Liver (tissue), 9 donors: ENCODE results near the gene NMRK1. TPM values are rescaled to one million over a fixed set of nuclear protein-coding genes. Genes with fewer than 3 reads are reported as not detected.

Experiments
- DNase-seq: peaks from one replicate; pipeline ENCODE4 v3.0.0-alpha.2; 2017; ENCODE audit warnings: low spot score
- H3K27ac ChIP-seq, 2 donors: one replicate each; pipeline ENCODE4 v1.7.0; 2013; ENCODE audit warnings: inconsistent platforms in 2 of 2, low read length in 2 of 2, control low read depth in 1 of 2, low read depth in 1 of 2, mild to moderate bottlenecking in 1 of 2
- H3K27me3 ChIP-seq, 4 donors: one replicate each; pipeline versions ENCODE4 v1.6.1 to v1.7.0; 2013; ENCODE audit warnings: low read length in 3 of 4, inconsistent platforms in 1 of 4, mild to moderate bottlenecking in 1 of 4, moderate library complexity in 1 of 4; ENCODE audit not compliant: control insufficient read depth in 4 of 4, insufficient read depth in 4 of 4
- H3K36me3 ChIP-seq, 4 donors: one replicate each; pipeline versions ENCODE4 v1.6.1 to v1.7.0; 2013; ENCODE audit warnings: low read length in 3 of 4, mild to moderate bottlenecking in 3 of 4, low read depth in 1 of 4, moderate library complexity in 1 of 4; ENCODE audit not compliant: control insufficient read depth in 4 of 4, insufficient read depth in 3 of 4
- H3K4me1 ChIP-seq, 4 donors: one replicate each; pipeline versions ENCODE4 v1.6.1 to v1.7.0; 2013; ENCODE audit warnings: low read length in 3 of 4, mild to moderate bottlenecking in 3 of 4, moderate library complexity in 1 of 4; ENCODE audit not compliant: control insufficient read depth in 4 of 4, insufficient read depth in 4 of 4
- H3K4me3 ChIP-seq, 3 donors: one replicate each; pipeline versions ENCODE4 v1.6.1 to v1.7.0; 2013; ENCODE audit warnings: low read length in 3 of 3, control low read depth in 1 of 3, low read depth in 1 of 3, mild to moderate bottlenecking in 1 of 3
- H3K9ac ChIP-seq, 2 donors: one replicate each; pipeline ENCODE4 v1.7.0; 2013; ENCODE audit warnings: low read length in 2 of 2, mild to moderate bottlenecking in 2 of 2, moderate library complexity in 2 of 2, control low read depth in 1 of 2, low read depth in 1 of 2
- H3K9me3 ChIP-seq, 4 donors: one replicate each; pipeline versions ENCODE4 v1.6.1 to v1.7.0; 2013; ENCODE audit warnings: low read length in 3 of 4; ENCODE audit not compliant: control insufficient read depth in 4 of 4
- ATF3 ChIP-seq: IDR thresholded peaks from 2 replicates; pipeline ENCODE4 v1.6.1; 2016; ENCODE audit warnings: antibody characterized with exemption
- EGR1 ChIP-seq, 2 donors: IDR thresholded peaks; 2 replicates each; pipeline ENCODE4 v1.6.1; 2016 to 2018; ENCODE audit warnings: antibody characterized with exemption in 2 of 2, low read depth in 2 of 2
- FOXA2 ChIP-seq: IDR thresholded peaks from 2 replicates; pipeline ENCODE4 v1.6.1; 2016; ENCODE audit warnings: antibody characterized with exemption
- GABPA ChIP-seq, 2 donors: IDR thresholded peaks in 1 of 2; conservative IDR thresholded peaks in 1 of 2; 2 replicates each; pipeline ENCODE4 v1.6.1; 2016; ENCODE audit warnings: antibody characterized with exemption in 2 of 2, mild to moderate bottlenecking in 1 of 2, moderate library complexity in 1 of 2
- HNF4A ChIP-seq, 2 donors: conservative IDR thresholded peaks; 2 replicates each; pipeline ENCODE4 v1.6.1; 2016; ENCODE audit warnings: antibody characterized with exemption in 2 of 2, mild to moderate bottlenecking in 2 of 2
- HNF4G ChIP-seq: IDR thresholded peaks from 2 replicates; pipeline ENCODE4 v1.6.1; 2016; ENCODE audit warnings: antibody characterized with exemption
- NR2F2 ChIP-seq: IDR thresholded peaks from 2 replicates; pipeline ENCODE4 v1.6.1; 2016; ENCODE audit warnings: antibody characterized with exemption
- RAD21 ChIP-seq, 2 donors: IDR thresholded peaks; 2 replicates each; pipeline ENCODE4 v1.6.1; 2016; ENCODE audit warnings: antibody characterized with exemption in 2 of 2, mild to moderate bottlenecking in 2 of 2
- REST ChIP-seq: IDR thresholded peaks from 2 replicates; pipeline ENCODE4 v1.6.1; 2016; ENCODE audit warnings: antibody characterized with exemption, mild to moderate bottlenecking
- RXRA ChIP-seq, 2 donors: IDR thresholded peaks; 2 replicates each; pipeline ENCODE4 v1.6.1; 2017 to 2018; ENCODE audit warnings: antibody characterized with exemption in 2 of 2, mild to moderate bottlenecking in 1 of 2
- SP1 ChIP-seq: IDR thresholded peaks from 2 replicates; pipeline ENCODE4 v1.6.1; 2018; ENCODE audit warnings: antibody characterized with exemption, mild to moderate bottlenecking
- TAF1 ChIP-seq: conservative IDR thresholded peaks from 2 replicates; pipeline ENCODE4 v1.6.1; 2016; ENCODE audit warnings: antibody characterized with exemption, mild to moderate bottlenecking
- YY1 ChIP-seq: IDR thresholded peaks from 2 replicates; pipeline ENCODE4 v1.6.1; 2016; ENCODE audit warnings: antibody characterized with exemption, mild to moderate bottlenecking
- ZBTB33 ChIP-seq: IDR thresholded peaks from 2 replicates; pipeline ENCODE4 v1.6.1; 2016; ENCODE audit warnings: antibody characterized with exemption
- WGBS: extraction: QIAGEN DNeasy Blood & Tissue Kit; methylation state at CpG from one replicate; pipeline ENCODE4 v1.1.7; 2013; 5-methylcytosine and 5-hydroxymethylcytosine counted together
- polyA plus RNA-seq, 2 donors: library from polyadenylated mRNA; stranded (reverse) in 1 of 2; unstranded in 1 of 2; fragments of 200-250 nt in 1 of 2; fragments of >200 nt in 1 of 2; fragmentation: Nextera tagmentation in 1 of 2; extraction: Ambion mirVana in 1 of 2; gene quantifications; one replicate each; pipeline versions ENCODE4 v1.2.1 to v1.2.3, GENCODE V29; 2013 to 2015
- total RNA-seq, 2 donors: library from RNA; depleted of rRNA; stranded (reverse); fragments of >200 nt; gene quantifications; one replicate each; pipeline ENCODE4 v1.2.3, GENCODE V29; 2014
- TF ChIP-seq, protein P1 (sequence below): fragments of 150-350 bp; IDR thresholded peaks from 2 replicates; pipeline ENCODE4 v1.5.1; 2017; ENCODE audit warnings: improper control_type of control experiment, low read depth, low read length; ENCODE audit not compliant: missing input control
- donor health status: healthy.
- donor health status: healthy.
- donor health status: healthy.
- donor health status: healthy.
- donor health status: healthy.

The NMRK1 gene
- total and polyA plus RNA-seq, 4 donors, result 6.8 to 32.2 (median 15.9) TPM

DNA sequence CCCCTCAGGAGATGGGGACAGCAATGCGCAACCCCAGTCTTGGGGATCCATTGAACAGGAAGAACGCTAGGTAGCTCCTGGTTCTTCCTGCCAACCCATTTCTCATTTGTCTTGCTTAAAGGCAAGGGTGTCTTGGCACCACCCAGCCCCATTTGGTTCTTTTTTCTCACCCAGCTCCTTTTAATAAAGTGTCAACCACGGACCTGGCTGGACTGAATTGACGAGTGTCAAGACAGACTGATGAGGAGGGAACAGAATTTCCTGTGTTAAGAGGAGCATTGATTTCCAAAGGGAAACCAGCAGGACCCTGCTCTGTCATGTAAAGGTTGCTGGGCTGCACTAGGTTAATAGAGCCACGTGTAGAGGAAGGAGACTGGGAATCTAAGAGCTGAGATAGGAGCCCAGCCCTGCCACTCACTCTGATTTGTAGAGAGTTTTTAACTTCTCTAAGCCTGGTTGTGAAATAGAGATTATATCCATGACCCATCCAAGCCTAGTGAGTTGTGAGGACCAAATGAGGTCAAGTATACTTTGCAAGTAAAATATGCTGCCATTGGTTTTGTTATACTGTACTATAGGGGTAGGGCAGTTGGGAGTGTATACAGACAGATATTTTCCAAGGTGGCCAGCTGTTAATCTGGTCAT lies 34.1 kb upstream of the NMRK1 start:
- Histone ChIP-seq H3K36me3 (peaks cover 2 to 21% (median 6%) of the 10 kb centered on the region in 4 donors), H3K4me3 (no peak overlapping the region)
- 83% methylated on average over 5 of the region's 5 CpGs for WGBS

GRCh38 chr9:75120686-75121085 lies 32.7 kb upstream of the NMRK1 start:
- no peaks in the 10 kb centered on the region for H3K27me3 ChIP-seq
- H3K4me3 ChIP-seq, result no peak overlapping the region
- DNase-seq, result no peak
- no peaks in the 10 kb centered on the region for H3K9me3 ChIP-seq
- H3K27ac ChIP-seq, result no peak overlapping the region
- TF ChIP-seq EGR1 (IDR thresholded peaks at IDR 0.05; ENCODE audit: low read depth in 2 of 2) (no peak), ATF3 (no peak), SP1 (no peak), HNF4G (no peak), RAD21 (IDR thresholded peaks at IDR 0.05) (no peak), HNF4A (conservative IDR thresholded peaks at IDR 0.05) (no peak), NR2F2 (no peak), RXRA (IDR thresholded peaks at IDR 0.05) (no peak), TAF1 (no peak), FOXA2 (no peak)
- TF ChIP-seq, protein P1, sequence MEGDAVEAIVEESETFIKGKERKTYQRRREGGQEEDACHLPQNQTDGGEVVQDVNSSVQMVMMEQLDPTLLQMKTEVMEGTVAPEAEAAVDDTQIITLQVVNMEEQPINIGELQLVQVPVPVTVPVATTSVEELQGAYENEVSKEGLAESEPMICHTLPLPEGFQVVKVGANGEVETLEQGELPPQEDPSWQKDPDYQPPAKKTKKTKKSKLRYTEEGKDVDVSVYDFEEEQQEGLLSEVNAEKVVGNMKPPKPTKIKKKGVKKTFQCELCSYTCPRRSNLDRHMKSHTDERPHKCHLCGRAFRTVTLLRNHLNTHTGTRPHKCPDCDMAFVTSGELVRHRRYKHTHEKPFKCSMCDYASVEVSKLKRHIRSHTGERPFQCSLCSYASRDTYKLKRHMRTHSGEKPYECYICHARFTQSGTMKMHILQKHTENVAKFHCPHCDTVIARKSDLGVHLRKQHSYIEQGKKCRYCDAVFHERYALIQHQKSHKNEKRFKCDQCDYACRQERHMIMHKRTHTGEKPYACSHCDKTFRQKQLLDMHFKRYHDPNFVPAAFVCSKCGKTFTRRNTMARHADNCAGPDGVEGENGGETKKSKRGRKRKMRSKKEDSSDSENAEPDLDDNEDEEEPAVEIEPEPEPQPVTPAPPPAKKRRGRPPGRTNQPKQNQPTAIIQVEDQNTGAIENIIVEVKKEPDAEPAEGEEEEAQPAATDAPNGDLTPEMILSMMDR, result no peak
- WGBS, result 86% methylated on average over 4 of the region's 4 CpGs
- no peak overlapping the region for H3K9ac ChIP-seq
- peaks cover 2 to 21% (median 6%) of the 10 kb centered on the region in 4 donors for H3K36me3 ChIP-seq
- no peaks in the 10 kb centered on the region for H3K4me1 ChIP-seq

More for the DNA sequence above, 34.1 kb upstream of the NMRK1 start:
- DNase-seq, result no peak
- Histone ChIP-seq H3K9me3 (no peaks in the 10 kb centered on the region), H3K27me3 (no peaks in the 10 kb centered on the region), H3K27ac (no peak overlapping the region), H3K4me1 (no peaks in the 10 kb centered on the region), H3K9ac (no peak overlapping the region)
- TF ChIP-seq ZBTB33 (no peak), NR2F2 (no peak)

DNA sequence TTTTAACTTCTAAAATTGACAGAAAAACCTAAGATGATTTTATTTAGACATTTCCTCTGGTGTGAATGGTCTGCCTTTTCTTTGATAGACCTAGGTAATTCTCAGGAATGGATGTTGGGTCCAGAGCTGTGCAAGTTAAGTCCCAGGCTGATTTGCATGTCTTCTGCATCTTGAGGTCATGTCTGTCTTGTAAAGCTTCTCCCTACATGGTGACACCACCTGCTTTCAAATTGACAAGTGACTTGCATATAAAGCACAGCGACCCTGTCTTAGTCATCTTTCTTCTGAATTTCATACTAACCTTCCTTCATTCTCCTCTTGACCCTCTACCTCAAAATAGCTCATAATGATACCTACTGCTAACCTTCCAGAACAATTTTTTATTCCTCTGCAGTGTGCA lies 29.6 kb upstream of the NMRK1 start:
- DNase-seq, result no peak
- Histone ChIP-seq H3K4me3 (no peak overlapping the region), H3K27ac (no peak overlapping the region), H3K4me1 (peaks cover 0 to 4% (median under 1%) of the 10 kb centered on the region in 4 donors), H3K27me3 (no peaks in the 10 kb centered on the region), H3K9ac (no peak overlapping the region), H3K36me3 (peaks cover 2 to 21% (median 6%) of the 10 kb centered on the region in 4 donors), H3K9me3 (no peaks in the 10 kb centered on the region)
- WGBS, result 96% methylated on average over 1 of the region's 1 CpG
- TF ChIP-seq ATF3 (no peak), EGR1 (IDR thresholded peaks at IDR 0.05; ENCODE audit: low read depth in 2 of 2) (no peak), ZBTB33 (no peak), REST (no peak), YY1 (no peak), HNF4G (no peak), HNF4A (conservative IDR thresholded peaks at IDR 0.05) (no peak), GABPA (IDR thresholded peaks at IDR 0.05 in 1 of 2, conservative IDR thresholded peaks at IDR 0.05 in 1 of 2) (no peak), RAD21 (IDR thresholded peaks at IDR 0.05) (no peak), NR2F2 (no peak)
